Endothelial cell of umbilical vein (primary cell): ENCODE data around the gene INTS1. TPM values are rescaled to one million over a fixed set of nuclear protein-coding genes. Genes with fewer than 3 reads are reported as not detected.

Source experiments
- BruUV-seq: library from RNA; stranded (reverse); fragments of 400-500 nt; replicated peaks from 2 replicates; lab custom pipeline; 2021; lab: Mats Ljungman, UMichigan
- CTCF ChIA-PET: fragments of 300-600, 350-600 bp; sonication (Branson Sonifier 250); formaldehyde crosslinking; loops from one replicate; lab custom pipeline; 2021; ENCODE audit warnings: antibody characterized with exemption, inconsistent platforms; lab: Charles Lee
- POLR2A ChIA-PET: fragments of 300-600, 350-600 bp; sonication (Branson Sonifier 250); formaldehyde crosslinking; loops from one replicate; lab custom pipeline; 2021; ENCODE audit warnings: antibody characterized with exemption, inconsistent platforms; lab: Charles Lee
- DNase-seq: peaks from one replicate; pipeline ENCODE4 v3.0.0-alpha.2; 2011; ENCODE audit warnings: low read depth, low spot score
- FAIRE-seq: peaks from 2 replicates; lab custom pipeline; 2011; peaks lifted over from hg19 to GRCh38; lab: Jason Lieb, UNC
- H2AFZ ChIP-seq: 2 replicates; pipeline ENCODE4 v1.6.0; 2012; ENCODE audit warnings: low read depth, low read length, control low read depth, inconsistent platforms
- H3K27ac ChIP-seq: 2 replicates; pipeline ENCODE4 v1.5.1; 2011; ENCODE audit warnings: low read depth, mild to moderate bottlenecking, control low read depth, low read length, moderate library complexity; ENCODE audit not compliant: insufficient read depth
- H3K27me3 ChIP-seq, 2 experiments: 2 replicates each; pipeline versions ENCODE4 v1.6.0 to v1.6.1; 2011; ENCODE audit warnings: low read length in 2 of 2, mixed read lengths in 1 of 2; ENCODE audit not compliant: control insufficient read depth in 2 of 2, insufficient read depth in 2 of 2
- H3K36me3 ChIP-seq, 2 experiments: 2 replicates in 1 of 2; 3 replicates in 1 of 2; pipeline ENCODE4 v1.5.1; 2011; ENCODE audit warnings: low read length in 2 of 2, mild to moderate bottlenecking in 1 of 2, moderate library complexity in 1 of 2; ENCODE audit not compliant: control insufficient read depth in 2 of 2, insufficient read depth in 2 of 2; ENCODE audit errors: extremely low read depth in 1 of 2
- H3K4me1 ChIP-seq: 3 replicates; pipeline ENCODE4 v1.5.1; 2011; ENCODE audit warnings: mild to moderate bottlenecking, low read length; ENCODE audit not compliant: control insufficient read depth, insufficient read depth; ENCODE audit errors: extremely low read depth
- H3K4me2 ChIP-seq: 2 replicates; pipeline ENCODE4 v1.6.1; 2011; ENCODE audit warnings: low read length, control low read depth, mixed read lengths; ENCODE audit not compliant: insufficient read depth
- H3K4me3 ChIP-seq, 3 experiments: fragments of 200-600 bp in 1 of 3; sonication (generic), shearing (Covaris generic) in 1 of 3; replicated peaks in 1 of 3; 2 replicates each; pipeline ENCODE4 v1.5.1; 2011 to 2016; ENCODE audit warnings: control low read depth in 3 of 3, low read length in 3 of 3, mild to moderate bottlenecking in 2 of 3, inconsistent platforms in 1 of 3, low read depth in 1 of 3, moderate library complexity in 1 of 3; ENCODE audit not compliant: insufficient read depth in 1 of 3
- H3K79me2 ChIP-seq: 2 replicates; pipeline ENCODE4 v1.6.0; 2012; ENCODE audit warnings: low read length, inconsistent platforms; ENCODE audit not compliant: control insufficient read depth, insufficient read depth
- H3K9ac ChIP-seq: replicated peaks from 2 replicates; pipeline ENCODE3; 2011; ENCODE audit warnings: low read length, control low read depth; ENCODE audit not compliant: insufficient read depth; ENCODE audit errors: extremely low read depth
- H3K9me1 ChIP-seq: replicated peaks from 3 replicates; pipeline ENCODE4 v1.6.0; 2011; ENCODE audit warnings: mild to moderate bottlenecking, low read length; ENCODE audit not compliant: control insufficient read depth, insufficient read depth; ENCODE audit errors: extremely low read depth
- H3K9me3 ChIP-seq: replicated peaks from 2 replicates; pipeline ENCODE4 v1.5.1; 2012; ENCODE audit warnings: low read length, inconsistent platforms; ENCODE audit not compliant: control insufficient read depth, insufficient read depth
- H4K20me1 ChIP-seq: replicated peaks from 2 replicates; pipeline ENCODE3; 2011; ENCODE audit warnings: mild to moderate bottlenecking, low read length; ENCODE audit not compliant: control insufficient read depth, insufficient read depth; ENCODE audit errors: extremely low read depth
- EZH2 ChIP-seq: IDR thresholded peaks from 2 replicates; pipeline ENCODE4 v1.6.1; 2012; ENCODE audit warnings: borderline replicate concordance, low read depth, mild to moderate bottlenecking, moderate library complexity, low read length, inconsistent platforms; ENCODE audit not compliant: severe bottlenecking
- FOS ChIP-seq: IDR thresholded peaks from 2 replicates; pipeline ENCODE4 v1.6.1; 2011; ENCODE audit warnings: mild to moderate bottlenecking, low read length, moderate library complexity, borderline replicate concordance; ENCODE audit not compliant: insufficient read depth
- GATA2 ChIP-seq: IDR thresholded peaks from 2 replicates; pipeline ENCODE4 v1.7.0; 2011; ENCODE audit warnings: low read depth, mild to moderate bottlenecking, moderate library complexity, mixed read lengths, low read length; ENCODE audit not compliant: insufficient read length, insufficient read depth
- JUN ChIP-seq: IDR thresholded peaks from 2 replicates; pipeline ENCODE4 v1.6.1; 2011; ENCODE audit warnings: borderline replicate concordance, low read depth; ENCODE audit not compliant: insufficient read length, insufficient read depth
- MYC ChIP-seq: IDR thresholded peaks from one replicate; pipeline ENCODE4 v1.6.1; 2011; ENCODE audit warnings: mild to moderate bottlenecking, low read depth, low read length
- POLR2A ChIP-seq: IDR thresholded peaks from 2 replicates; pipeline ENCODE4 v1.6.1; 2012; ENCODE audit warnings: low read depth, mild to moderate bottlenecking, control low read depth, low read length
- POLR2AphosphoS5 ChIP-seq: IDR thresholded peaks from 2 replicates; pipeline ENCODE4 v1.6.1; 2012; ENCODE audit warnings: low read depth, mild to moderate bottlenecking, control low read depth, low read length, moderate library complexity; ENCODE audit not compliant: insufficient read depth
- dilution Hi-C: fragments of 300-500 bp; cut with MboI; formaldehyde crosslinking; loops from one replicate; pipeline ENCODE4 v1.15.0; 2019; ENCODE audit warnings: low sequenced_read_pairs; ENCODE audit not compliant: extremely low pct_ligation_motif_present
- intact Hi-C: fragments of 100-400 bp; cut with micrococcal nuclease; formaldehyde crosslinking; loops from one replicate; pipeline ENCODE4 v1.10.0; 2022
- polyA plus RNA-seq, 4 experiments: library from polyadenylated mRNA; depleted of rRNA in 3 of 4; stranded (reverse) in 3 of 4; unstranded in 1 of 4; fragments of >200 nt; gene quantifications; 2 replicates each; pipeline versions ENCODE4 v1.2.1 to v1.2.3, GENCODE V29; 2011 to 2012; ENCODE audit warnings: missing spikeins in 1 of 4
- total RNA-seq: library from RNA; stranded (reverse); gene quantifications from 2 replicates; pipeline ENCODE4 v1.2.3, GENCODE V29; 2021
- TF ChIP-seq, protein P1 (sequence below): IDR thresholded peaks from 2 replicates; pipeline ENCODE4 v1.6.1; 2011; ENCODE audit not compliant: insufficient read depth, insufficient read length
- TF ChIP-seq, protein P2 (sequence below), 2 donors: IDR thresholded peaks; 1 replicate in 1 of 2; 2 replicates in 1 of 2; pipeline ENCODE4 v1.5.1; 2011; ENCODE audit warnings: low read length in 2 of 2, mild to moderate bottlenecking in 2 of 2, moderate library complexity in 2 of 2, control low read depth in 1 of 2, inconsistent platforms in 1 of 2, low read depth in 1 of 2; ENCODE audit not compliant: insufficient read depth in 1 of 2; ENCODE audit errors: extremely low read depth in 1 of 2

Gene INTS1
- total and polyA plus RNA-seq, 2 donors (not counting 3 experiments of a cell fraction or from before 2014, with no cell fraction given), result 57.8 to 116 TPM

DNA sequence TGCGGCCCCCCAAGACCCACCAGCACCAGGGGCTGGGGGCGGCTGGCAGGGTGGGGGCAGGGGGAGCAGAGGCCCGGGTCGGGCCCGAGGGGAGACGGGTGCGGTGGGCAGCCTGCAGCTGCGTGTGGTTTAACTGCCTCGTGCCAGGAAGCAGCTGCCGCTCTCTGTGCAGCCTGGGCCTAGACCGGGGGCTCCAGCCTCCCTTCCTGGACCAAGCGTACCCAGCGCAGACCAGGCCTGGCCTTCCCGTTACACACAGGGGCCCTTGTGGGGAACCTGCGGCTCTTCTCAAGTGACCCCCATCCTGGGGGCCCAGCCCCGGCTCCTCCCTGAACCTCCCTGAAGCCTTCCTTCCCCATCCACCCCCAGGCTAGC, 6.6 kb upstream of the INTS1 start:
- no peaks in the 10 kb centered on the region for H3K9me3 ChIP-seq
- H3K27me3 ChIP-seq, result no peaks in the 10 kb centered on the region
- no peaks in the 10 kb centered on the region for H3K79me2 ChIP-seq
- no peak for FAIRE-seq
- H3K4me1 ChIP-seq, result peaks cover 9% of the 10 kb centered on the region
- BruUV-seq, result no TSS peak
- no peak overlapping the region for H3K9ac ChIP-seq
- TF ChIP-seq, protein P1, sequence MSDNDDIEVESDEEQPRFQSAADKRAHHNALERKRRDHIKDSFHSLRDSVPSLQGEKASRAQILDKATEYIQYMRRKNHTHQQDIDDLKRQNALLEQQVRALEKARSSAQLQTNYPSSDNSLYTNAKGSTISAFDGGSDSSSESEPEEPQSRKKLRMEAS, result no peak
- TF ChIP-seq EZH2, result no peak
- no peak for TF ChIP-seq MYC
- no peak for TF ChIP-seq POLR2AphosphoS5
- TF ChIP-seq GATA2, result no peak
- no peak for TF ChIP-seq POLR2A
- TF ChIP-seq FOS, result no peak
- no peak for TF ChIP-seq JUN
- TF ChIP-seq, protein P2, sequence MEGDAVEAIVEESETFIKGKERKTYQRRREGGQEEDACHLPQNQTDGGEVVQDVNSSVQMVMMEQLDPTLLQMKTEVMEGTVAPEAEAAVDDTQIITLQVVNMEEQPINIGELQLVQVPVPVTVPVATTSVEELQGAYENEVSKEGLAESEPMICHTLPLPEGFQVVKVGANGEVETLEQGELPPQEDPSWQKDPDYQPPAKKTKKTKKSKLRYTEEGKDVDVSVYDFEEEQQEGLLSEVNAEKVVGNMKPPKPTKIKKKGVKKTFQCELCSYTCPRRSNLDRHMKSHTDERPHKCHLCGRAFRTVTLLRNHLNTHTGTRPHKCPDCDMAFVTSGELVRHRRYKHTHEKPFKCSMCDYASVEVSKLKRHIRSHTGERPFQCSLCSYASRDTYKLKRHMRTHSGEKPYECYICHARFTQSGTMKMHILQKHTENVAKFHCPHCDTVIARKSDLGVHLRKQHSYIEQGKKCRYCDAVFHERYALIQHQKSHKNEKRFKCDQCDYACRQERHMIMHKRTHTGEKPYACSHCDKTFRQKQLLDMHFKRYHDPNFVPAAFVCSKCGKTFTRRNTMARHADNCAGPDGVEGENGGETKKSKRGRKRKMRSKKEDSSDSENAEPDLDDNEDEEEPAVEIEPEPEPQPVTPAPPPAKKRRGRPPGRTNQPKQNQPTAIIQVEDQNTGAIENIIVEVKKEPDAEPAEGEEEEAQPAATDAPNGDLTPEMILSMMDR (IDR thresholded peaks at IDR 0.05; ENCODE audit: extremely low read depth in 1 of 2, insufficient read depth in 1 of 2, low read depth in 1 of 2, low read length in 2 of 2), result no peak
- POLR2A ChIA-PET, result no interaction called here
- no peak overlapping the region for H3K4me3 ChIP-seq
- intact Hi-C loops (no loop called here), dilution Hi-C loops (no loop called here)
- DNase-seq, result no peak
- no peak overlapping the region for H2AFZ ChIP-seq
- H3K9me1 ChIP-seq, result no peaks in the 10 kb centered on the region
- CTCF ChIA-PET, result no interaction called here
- no peak overlapping the region for H3K27ac ChIP-seq
- no peaks in the 10 kb centered on the region for H3K36me3 ChIP-seq
- H3K4me2 ChIP-seq, result no peak overlapping the region
- no peaks in the 10 kb centered on the region for H4K20me1 ChIP-seq
